Measurements from ENCODE around the gene SPATA31E1. TPM values are rescaled to one million over a fixed set of nuclear protein-coding genes. Genes with fewer than 3 reads are reported as not detected.

The SPATA31E1 gene
- total RNA-seq, 1 donor from 2014 or later = not detected

GRCh38 chr9:87880116-87880515 is 2.6 kb upstream of the SPATA31E1 start:
- Histone ChIP-seq H3K9me3 (replicated peaks) (peaks cover 5% of the 10 kb centered on the region), H3K27me3 (ENCODE audit: low read depth) (peaks cover 36% of the 10 kb centered on the region), H3K27ac (replicated peaks) (no peak overlapping the region), H3K36me3 (no peaks in the 10 kb centered on the region), H3K4me3 (no peak overlapping the region), H3K4me1 (no peaks in the 10 kb centered on the region)
- TF ChIP-seq CTCF (IDR thresholded peaks at IDR 0.05; ENCODE audit: borderline replicate concordance) = no peak
- DNase-seq = no peak
- intact Hi-C loops (cut with micrococcal nuclease) = no loop called here

GRCh38 chr9:87880683-87881082 is 2.0 kb upstream of the SPATA31E1 start:
- Histone ChIP-seq H3K27me3 (ENCODE audit: low read depth) (peaks cover 41% of the 10 kb centered on the region), H3K9me3 (replicated peaks) (peaks cover 5% of the 10 kb centered on the region), H3K36me3 (no peaks in the 10 kb centered on the region), H3K4me1 (no peaks in the 10 kb centered on the region), H3K27ac (replicated peaks) (no peak overlapping the region), H3K4me3 (no peak overlapping the region)
- TF ChIP-seq CTCF (IDR thresholded peaks at IDR 0.05; ENCODE audit: borderline replicate concordance) = no peak
- intact Hi-C loops (cut with micrococcal nuclease) = no loop called here
- DNase-seq = no peak

GRCh38 chr9:87883274-87883673 is 597 bp downstream of the SPATA31E1 start:
- Histone ChIP-seq H3K27me3 (ENCODE audit: low read depth) (peaks cover 41% of the 10 kb centered on the region), H3K9me3 (replicated peaks) (peaks cover 5% of the 10 kb centered on the region), H3K36me3 (no peaks in the 10 kb centered on the region), H3K27ac (replicated peaks) (no peak overlapping the region), H3K4me3 (no peak overlapping the region), H3K4me1 (no peaks in the 10 kb centered on the region)
- intact Hi-C loops (cut with micrococcal nuclease) = no loop called here
- no peak for DNase-seq
- no peak for TF ChIP-seq CTCF (IDR thresholded peaks at IDR 0.05; ENCODE audit: borderline replicate concordance)

GRCh38 chr9:87883990-87884389 is 1.3 kb downstream of the SPATA31E1 start:
- Histone ChIP-seq H3K4me3 (no peak overlapping the region), H3K4me1 (no peaks in the 10 kb centered on the region), H3K9me3 (replicated peaks) (peaks cover under 1% of the 10 kb centered on the region), H3K36me3 (no peaks in the 10 kb centered on the region), H3K27ac (replicated peaks) (no peak overlapping the region), H3K27me3 (ENCODE audit: low read depth) (peaks cover 41% of the 10 kb centered on the region)
- DNase-seq = no peak
- intact Hi-C loops (cut with micrococcal nuclease) = no loop called here
- TF ChIP-seq CTCF (IDR thresholded peaks at IDR 0.05; ENCODE audit: borderline replicate concordance) = peak; percentile 15

- no peaks in the 10 kb centered on the region for H3K36me3 ChIP-seq
- no peak overlapping the region for H3K4me3 ChIP-seq
- H3K27ac ChIP-seq (replicated peaks) = no peak overlapping the region
- no peaks in the 10 kb centered on the region for H3K4me1 ChIP-seq
- DNase-seq = no peak
- peaks cover 47% of the 10 kb centered on the region for H3K27me3 ChIP-seq (ENCODE audit: low read depth)
- H3K9me3 ChIP-seq (replicated peaks) = no peaks in the 10 kb centered on the region
- intact Hi-C loops (cut with micrococcal nuclease) = no loop called here
- no peak for TF ChIP-seq CTCF (IDR thresholded peaks at IDR 0.05; ENCODE audit: borderline replicate concordance)
Observed at GRCh38 chr9:87884578-87885459, 2.1 kb downstream of the SPATA31E1 start.

All from left ventricle myocardium inferior (tissue), 1 donor.